Sigmoid colon (tissue), 7 donors: ENCODE results near the gene DCHS1. TPM values are rescaled to one million over a fixed set of nuclear protein-coding genes. Genes with fewer than 3 reads are reported as not detected.
A peak's percentile ranks its signal among the peaks of the same experiment; 100 is the strongest.

ENCODE experiments used
- DNase-seq: peaks from one replicate; pipeline ENCODE4 v3.0.0-alpha.2; 2019
- H3K27ac ChIP-seq, 4 donors: fragments of 200-600 bp; sonication (generic); one replicate each; pipeline ENCODE4 v1.5.1; 2016 to 2019; ENCODE audit warnings: mild to moderate bottlenecking in 1 of 4
- H3K27me3 ChIP-seq, 3 donors: fragments of 200-600 bp; sonication (generic); one replicate each; pipeline ENCODE4 v1.5.1; 2019; ENCODE audit warnings: mild to moderate bottlenecking in 1 of 3
- H3K36me3 ChIP-seq, 4 donors: fragments of 200-600 bp; sonication (generic); one replicate each; pipeline ENCODE4 v1.5.1; 2016 to 2019
- H3K4me1 ChIP-seq, 4 donors: fragments of 200-600 bp; sonication (generic); one replicate each; pipeline ENCODE4 v1.5.1; 2017 to 2019
- H3K4me3 ChIP-seq, 4 donors: fragments of 200-600 bp; sonication (generic); one replicate each; pipeline ENCODE4 v1.5.1; 2017 to 2019; ENCODE audit warnings: mild to moderate bottlenecking in 2 of 4, moderate library complexity in 1 of 4
- H3K9me3 ChIP-seq, 4 donors: fragments of 200-600 bp in 3 of 4; sonication (generic) in 3 of 4; one replicate each; pipeline versions ENCODE4 v1.5.1 to v1.6.1; 2013 to 2019
- CTCF ChIP-seq, 4 experiments: fragments of 450-650 bp in 3 of 4; fragments of 200-600 bp in 1 of 4; IDR thresholded peaks; one replicate each; pipeline ENCODE4 v1.5.1; 2016 to 2019; ENCODE audit warnings: antibody characterized with exemption in 4 of 4, mild to moderate bottlenecking in 3 of 4, moderate library complexity in 2 of 4
- EP300 ChIP-seq, 4 donors: sonication (generic); formaldehyde crosslinking; IDR thresholded peaks; one replicate each; pipeline ENCODE4 v1.6.1; 2017; ENCODE audit warnings: antibody characterized with exemption in 4 of 4
- POLR2A ChIP-seq, 2 donors: fragments of 450-650 bp; IDR thresholded peaks; one replicate each; pipeline ENCODE4 v1.6.1; 2016; ENCODE audit warnings: antibody characterized with exemption in 2 of 2, mild to moderate bottlenecking in 2 of 2, moderate library complexity in 2 of 2
- POLR2AphosphoS5 ChIP-seq, 4 donors: sonication (generic); formaldehyde crosslinking; IDR thresholded peaks; one replicate each; pipeline ENCODE4 v1.6.1; 2017; ENCODE audit warnings: antibody characterized with exemption in 4 of 4
- WGBS, 2 donors: extraction: QIAGEN DNeasy Blood & Tissue Kit; methylation state at CpG; one replicate each; pipeline ENCODE4 v1.1.7; 2013; 5-methylcytosine and 5-hydroxymethylcytosine counted together
- intact Hi-C: fragments of 100-400 bp; cut with DNase I; formaldehyde crosslinking; loops from one replicate; pipeline ENCODE4 v1.15.1; 2023
- polyA plus RNA-seq, 3 donors: library from polyadenylated mRNA; stranded (reverse); fragments of 200-250 nt; gene quantifications; one replicate each; pipeline ENCODE4 v1.2.3, GENCODE V29; 2013
- total RNA-seq, 4 donors: library from RNA; depleted of rRNA; stranded (reverse); fragments of >200 nt; gene quantifications; one replicate each; pipeline ENCODE4 v1.1.0, GENCODE V29; 2016
- donor health status: healthy with polysubstance abuse.
- donor health status: Bipolar disorder and iron deficiency.
- donor health status: healthy.

DCHS1 gene
- total and polyA plus RNA-seq, 7 donors, result under 0.01 to 57.1 (median 21.7) TPM

- WGBS, 2 donors, result 4% methylated on average over 84 of the region's 84 CpGs
- Histone ChIP-seq H3K4me1 (peaks cover 0 to 34% (median 24%) of the 10 kb centered on the region in 4 donors), H3K4me3 (peak overlapping the region; percentile 48 to 68 (median 64)), H3K36me3 (no peaks in the 10 kb centered on the region), H3K27me3 (no peaks in the 10 kb centered on the region), H3K27ac (peak overlapping the region; percentile 72 to 91 (median 84)), H3K9me3 (no peaks in the 10 kb centered on the region)
- DNase-seq, result peak; percentile 74
- intact Hi-C loops, result loop anchor here (2.0 kb wide), 1 partner anchor 36 kb away; the partner anchor contains the start of gene TPP1
- TF ChIP-seq CTCF (IDR thresholded peaks at IDR 0.05) (no peak), POLR2AphosphoS5 (IDR thresholded peaks at IDR 0.05) (peak in 2 of 4 donors; percentile 2 to 17), POLR2A (IDR thresholded peaks at IDR 0.05) (no peak), EP300 (IDR thresholded peaks at IDR 0.05) (no peak)
Measured at GRCh38 chr11:6655020-6655789, 404 bp downstream of the DCHS1 start.

- TF ChIP-seq POLR2AphosphoS5 (IDR thresholded peaks at IDR 0.05), result peak in 2 of 4 donors; percentile 44 to 61
- no peak for TF ChIP-seq EP300 (IDR thresholded peaks at IDR 0.05)
- Histone ChIP-seq H3K27me3 (no peaks in the 10 kb centered on the region), H3K4me1 (peaks cover 0 to 40% (median 24%) of the 10 kb centered on the region in 4 donors), H3K4me3 (peak overlapping the region; percentile 47 to 68 (median 64)), H3K27ac (peak overlapping the region; percentile 65 to 91 (median 84)), H3K9me3 (no peaks in the 10 kb centered on the region), H3K36me3 (no peaks in the 10 kb centered on the region)
- intact Hi-C loops, result loop anchor here (2.0 kb wide), 1 partner anchor 36 kb away; the partner anchor contains the start of gene TPP1
- peak; percentile 71 for DNase-seq
- WGBS, 2 donors, result 57 to 62% methylated on average over 9 of the region's 9 CpGs
Measured at GRCh38 chr11:6654281-6655019, 1.2 kb downstream of the DCHS1 start.

GRCh38 chr11:6653656-6654055 lies 2.0 kb downstream of the DCHS1 start:
- TF ChIP-seq POLR2AphosphoS5 (IDR thresholded peaks at IDR 0.05) (no peak), EP300 (IDR thresholded peaks at IDR 0.05) (no peak), POLR2A (IDR thresholded peaks at IDR 0.05) (no peak), CTCF (IDR thresholded peaks at IDR 0.05) (no peak)
- Histone ChIP-seq H3K9me3 (no peaks in the 10 kb centered on the region), H3K27me3 (no peaks in the 10 kb centered on the region), H3K4me3 (no peak overlapping the region), H3K27ac (peak overlapping the region in 3 of 4 donors; percentile 81 to 91 (median 88)), H3K36me3 (no peaks in the 10 kb centered on the region), H3K4me1 (peaks cover 0 to 48% (median 31%) of the 10 kb centered on the region in 4 donors)
- intact Hi-C loops, result loop anchor here (2.0 kb wide), 1 partner anchor 35 kb away; the partner anchor contains the start of gene TPP1
- no peak for DNase-seq
- 91% methylated on average over 2 of the region's 2 CpGs for WGBS, 2 donors

GRCh38 chr11:6653097-6653496 lies 2.5 kb downstream of the DCHS1 start:
- Histone ChIP-seq H3K27me3 (no peaks in the 10 kb centered on the region), H3K4me1 (peaks cover 0 to 53% (median 37%) of the 10 kb centered on the region in 4 donors), H3K36me3 (no peaks in the 10 kb centered on the region), H3K4me3 (no peak overlapping the region), H3K27ac (peak overlapping the region in 2 of 4 donors; percentile 81 to 91), H3K9me3 (no peaks in the 10 kb centered on the region)
- no peak for DNase-seq
- WGBS, 2 donors, result 87 to 90% methylated on average over 1 of the region's 1 CpG
- intact Hi-C loops, result no loop called here
- TF ChIP-seq POLR2A (IDR thresholded peaks at IDR 0.05) (no peak), CTCF (IDR thresholded peaks at IDR 0.05) (no peak), POLR2AphosphoS5 (IDR thresholded peaks at IDR 0.05) (no peak), EP300 (IDR thresholded peaks at IDR 0.05) (no peak)

GRCh38 chr11:6652182-6652581 lies 3.4 kb downstream of the DCHS1 start:
- Histone ChIP-seq H3K27me3 (no peaks in the 10 kb centered on the region), H3K9me3 (no peaks in the 10 kb centered on the region), H3K4me3 (no peak overlapping the region), H3K4me1 (peaks cover 0 to 63% (median 46%) of the 10 kb centered on the region in 4 donors), H3K27ac (peak overlapping the region in 2 of 4 donors; percentile 81 to 91), H3K36me3 (no peaks in the 10 kb centered on the region)
- WGBS, 2 donors, result 61 to 68% methylated on average over 3 of the region's 3 CpGs
- no peak for DNase-seq
- intact Hi-C loops, result no loop called here
- TF ChIP-seq POLR2A (IDR thresholded peaks at IDR 0.05) (no peak), EP300 (IDR thresholded peaks at IDR 0.05) (no peak), POLR2AphosphoS5 (IDR thresholded peaks at IDR 0.05) (no peak), CTCF (IDR thresholded peaks at IDR 0.05) (no peak)
